ENCODE data around the gene RAN. TPM values are rescaled to one million over a fixed set of nuclear protein-coding genes. Genes with fewer than 3 reads are reported as not detected.

RAN gene
- polyA plus RNA-seq, 1 donor from 2014 or later = 616 TPM

DNA sequence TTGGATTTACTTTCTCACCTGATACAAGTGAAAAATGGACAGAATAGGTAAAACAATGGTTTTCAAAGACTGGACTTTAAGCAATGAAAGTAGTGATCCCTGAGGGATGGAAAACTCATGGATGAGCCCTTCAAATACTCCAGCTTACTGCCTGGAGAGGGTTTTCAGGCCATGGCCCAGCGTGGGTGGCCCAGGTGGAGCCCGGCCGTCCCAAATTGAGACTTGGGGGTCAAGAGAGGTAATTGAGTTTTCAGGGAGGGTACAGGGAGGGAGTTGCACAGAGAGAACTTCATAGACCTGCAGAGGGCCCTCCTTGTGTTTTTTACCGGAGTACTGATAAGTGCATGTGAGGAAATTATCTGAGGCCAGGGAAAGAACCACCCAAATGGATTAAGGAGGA is 37.2 kb downstream of the RAN start:
- peaks cover 8% of the 10 kb centered on the region for H3K9me3 ChIP-seq (ENCODE audit: low read length)
- H3K79me2 ChIP-seq (replicated peaks; ENCODE audit: insufficient read depth, low read length) = no peaks in the 10 kb centered on the region
- no peak overlapping the region for H3K4me2 ChIP-seq (ENCODE audit: low read length)
- no peak overlapping the region for H3K4me3 ChIP-seq (ENCODE audit: low read length)
- H3K36me3 ChIP-seq (ENCODE audit: insufficient read depth, low read length) = no peaks in the 10 kb centered on the region
- H3F3A ChIP-seq (ENCODE audit: insufficient read depth, low read length, poor library complexity, severe bottlenecking) = no peaks in the 10 kb centered on the region
- no peaks in the 10 kb centered on the region for H4K20me1 ChIP-seq (ENCODE audit: insufficient read depth)
- no peak overlapping the region for H3K9ac ChIP-seq (ENCODE audit: low read length)
- no peak overlapping the region for H2AFZ ChIP-seq (ENCODE audit: low read depth, low read length)
- H3K9me2 ChIP-seq (ENCODE audit: insufficient read depth, low read length) = no peaks in the 10 kb centered on the region
- H3K27ac ChIP-seq (ENCODE audit: low read length) = no peak overlapping the region
- H3K27me3 ChIP-seq (ENCODE audit: insufficient read depth, low read depth, low read length) = no peaks in the 10 kb centered on the region
- no peak for TF ChIP-seq RAD21 (conservative IDR thresholded peaks at IDR 0.05)
- TF ChIP-seq TAF1 (IDR thresholded peaks at IDR 0.05; ENCODE audit: low read depth) = no peak
- no peak for TF ChIP-seq SMC3 (conservative IDR thresholded peaks at IDR 0.05; ENCODE audit: poor library complexity)
- no peak for TF ChIP-seq EP300 (conservative IDR thresholded peaks at IDR 0.05; ENCODE audit: poor library complexity, severe bottlenecking)
- TF ChIP-seq, protein P1, sequence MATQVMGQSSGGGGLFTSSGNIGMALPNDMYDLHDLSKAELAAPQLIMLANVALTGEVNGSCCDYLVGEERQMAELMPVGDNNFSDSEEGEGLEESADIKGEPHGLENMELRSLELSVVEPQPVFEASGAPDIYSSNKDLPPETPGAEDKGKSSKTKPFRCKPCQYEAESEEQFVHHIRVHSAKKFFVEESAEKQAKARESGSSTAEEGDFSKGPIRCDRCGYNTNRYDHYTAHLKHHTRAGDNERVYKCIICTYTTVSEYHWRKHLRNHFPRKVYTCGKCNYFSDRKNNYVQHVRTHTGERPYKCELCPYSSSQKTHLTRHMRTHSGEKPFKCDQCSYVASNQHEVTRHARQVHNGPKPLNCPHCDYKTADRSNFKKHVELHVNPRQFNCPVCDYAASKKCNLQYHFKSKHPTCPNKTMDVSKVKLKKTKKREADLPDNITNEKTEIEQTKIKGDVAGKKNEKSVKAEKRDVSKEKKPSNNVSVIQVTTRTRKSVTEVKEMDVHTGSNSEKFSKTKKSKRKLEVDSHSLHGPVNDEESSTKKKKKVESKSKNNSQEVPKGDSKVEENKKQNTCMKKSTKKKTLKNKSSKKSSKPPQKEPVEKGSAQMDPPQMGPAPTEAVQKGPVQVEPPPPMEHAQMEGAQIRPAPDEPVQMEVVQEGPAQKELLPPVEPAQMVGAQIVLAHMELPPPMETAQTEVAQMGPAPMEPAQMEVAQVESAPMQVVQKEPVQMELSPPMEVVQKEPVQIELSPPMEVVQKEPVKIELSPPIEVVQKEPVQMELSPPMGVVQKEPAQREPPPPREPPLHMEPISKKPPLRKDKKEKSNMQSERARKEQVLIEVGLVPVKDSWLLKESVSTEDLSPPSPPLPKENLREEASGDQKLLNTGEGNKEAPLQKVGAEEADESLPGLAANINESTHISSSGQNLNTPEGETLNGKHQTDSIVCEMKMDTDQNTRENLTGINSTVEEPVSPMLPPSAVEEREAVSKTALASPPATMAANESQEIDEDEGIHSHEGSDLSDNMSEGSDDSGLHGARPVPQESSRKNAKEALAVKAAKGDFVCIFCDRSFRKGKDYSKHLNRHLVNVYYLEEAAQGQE (IDR thresholded peaks at IDR 0.05; ENCODE audit: borderline replicate concordance) = no peak
- TF ChIP-seq MXI1 (conservative IDR thresholded peaks at IDR 0.05; ENCODE audit: poor library complexity, severe bottlenecking) = no peak
- no peak for TF ChIP-seq POLR2AphosphoS5 (IDR thresholded peaks at IDR 0.05)
- TF ChIP-seq, protein P2, sequence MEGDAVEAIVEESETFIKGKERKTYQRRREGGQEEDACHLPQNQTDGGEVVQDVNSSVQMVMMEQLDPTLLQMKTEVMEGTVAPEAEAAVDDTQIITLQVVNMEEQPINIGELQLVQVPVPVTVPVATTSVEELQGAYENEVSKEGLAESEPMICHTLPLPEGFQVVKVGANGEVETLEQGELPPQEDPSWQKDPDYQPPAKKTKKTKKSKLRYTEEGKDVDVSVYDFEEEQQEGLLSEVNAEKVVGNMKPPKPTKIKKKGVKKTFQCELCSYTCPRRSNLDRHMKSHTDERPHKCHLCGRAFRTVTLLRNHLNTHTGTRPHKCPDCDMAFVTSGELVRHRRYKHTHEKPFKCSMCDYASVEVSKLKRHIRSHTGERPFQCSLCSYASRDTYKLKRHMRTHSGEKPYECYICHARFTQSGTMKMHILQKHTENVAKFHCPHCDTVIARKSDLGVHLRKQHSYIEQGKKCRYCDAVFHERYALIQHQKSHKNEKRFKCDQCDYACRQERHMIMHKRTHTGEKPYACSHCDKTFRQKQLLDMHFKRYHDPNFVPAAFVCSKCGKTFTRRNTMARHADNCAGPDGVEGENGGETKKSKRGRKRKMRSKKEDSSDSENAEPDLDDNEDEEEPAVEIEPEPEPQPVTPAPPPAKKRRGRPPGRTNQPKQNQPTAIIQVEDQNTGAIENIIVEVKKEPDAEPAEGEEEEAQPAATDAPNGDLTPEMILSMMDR (IDR thresholded peaks at IDR 0.05; ENCODE audit: poor library complexity, severe bottlenecking) = no peak
- no peak for TF ChIP-seq EZH2 (IDR thresholded peaks at IDR 0.05; ENCODE audit: borderline replicate concordance, insufficient read depth, low read length, poor library complexity, severe bottlenecking)

DNA sequence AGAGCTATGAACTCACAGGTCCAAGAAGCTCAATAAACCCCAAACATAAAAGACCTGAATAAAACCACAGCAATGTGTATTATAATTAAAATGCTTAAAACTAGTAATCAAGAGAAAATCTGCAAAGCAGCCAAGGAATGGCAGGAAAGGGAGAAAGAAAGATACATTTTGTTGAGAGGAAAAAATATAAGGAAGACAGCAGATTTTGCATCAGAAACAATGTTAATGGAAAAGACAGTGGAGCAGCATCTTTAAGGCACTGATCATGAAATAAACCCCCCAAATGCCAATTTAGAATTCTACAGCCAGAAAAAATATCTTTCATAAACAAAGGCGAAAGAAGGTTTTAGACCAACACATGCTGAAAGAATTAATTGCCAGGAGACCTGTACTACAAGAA is 39.3 kb downstream of the RAN start:
- H4K20me1 ChIP-seq (ENCODE audit: insufficient read depth) = no peaks in the 10 kb centered on the region
- peaks cover 8% of the 10 kb centered on the region for H3K9me3 ChIP-seq (ENCODE audit: low read length)
- TF ChIP-seq SMC3 (conservative IDR thresholded peaks at IDR 0.05; ENCODE audit: poor library complexity) (no peak), EP300 (conservative IDR thresholded peaks at IDR 0.05; ENCODE audit: poor library complexity, severe bottlenecking) (no peak), MXI1 (conservative IDR thresholded peaks at IDR 0.05; ENCODE audit: poor library complexity, severe bottlenecking) (no peak)
- H3F3A ChIP-seq (ENCODE audit: insufficient read depth, low read length, poor library complexity, severe bottlenecking) = no peaks in the 10 kb centered on the region
- H3K9ac ChIP-seq (ENCODE audit: low read length) = no peak overlapping the region
- no peak overlapping the region for H3K27ac ChIP-seq (ENCODE audit: low read length)
- H3K36me3 ChIP-seq (ENCODE audit: insufficient read depth, low read length) = no peaks in the 10 kb centered on the region
- H3K79me2 ChIP-seq (replicated peaks; ENCODE audit: insufficient read depth, low read length) = no peaks in the 10 kb centered on the region
- H3K4me2 ChIP-seq (ENCODE audit: low read length) = no peak overlapping the region
- H2AFZ ChIP-seq (ENCODE audit: low read depth, low read length) = no peak overlapping the region
- H3K27me3 ChIP-seq (ENCODE audit: insufficient read depth, low read depth, low read length) = no peaks in the 10 kb centered on the region
- H3K9me2 ChIP-seq (ENCODE audit: insufficient read depth, low read length) = no peaks in the 10 kb centered on the region
- H3K4me3 ChIP-seq (ENCODE audit: low read length) = no peak overlapping the region

DNA sequence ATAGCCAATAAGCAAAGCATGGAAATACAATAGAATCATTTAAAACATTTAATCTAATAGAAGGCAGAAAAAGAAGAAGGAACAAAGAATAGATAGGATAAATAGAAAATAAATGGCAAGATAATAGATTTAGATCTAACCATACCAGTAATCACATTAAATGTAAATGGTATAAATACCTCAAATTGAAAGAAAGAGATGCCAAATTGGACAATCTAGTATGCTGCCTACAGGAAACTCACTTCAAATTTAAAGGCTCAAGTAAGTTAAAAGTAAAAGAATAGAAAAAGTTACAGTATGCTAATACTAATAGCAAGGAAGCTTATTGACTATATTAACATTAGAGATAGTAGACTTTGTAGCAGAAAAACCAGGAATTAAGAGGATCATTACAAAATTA is 40.1 kb downstream of the RAN start:
- Histone ChIP-seq H3K36me3 (ENCODE audit: insufficient read depth, low read length) (no peaks in the 10 kb centered on the region), H3K79me2 (replicated peaks; ENCODE audit: insufficient read depth, low read length) (no peaks in the 10 kb centered on the region), H2AFZ (ENCODE audit: low read depth, low read length) (no peak overlapping the region), H3K4me2 (ENCODE audit: low read length) (no peak overlapping the region), H4K20me1 (ENCODE audit: insufficient read depth) (no peaks in the 10 kb centered on the region), H3F3A (ENCODE audit: insufficient read depth, low read length, poor library complexity, severe bottlenecking) (no peaks in the 10 kb centered on the region), H3K27me3 (ENCODE audit: insufficient read depth, low read depth, low read length) (no peaks in the 10 kb centered on the region), H3K9me3 (ENCODE audit: low read length) (peaks cover 8% of the 10 kb centered on the region), H3K4me3 (ENCODE audit: low read length) (no peak overlapping the region), H3K27ac (ENCODE audit: low read length) (no peak overlapping the region), H3K9me2 (ENCODE audit: insufficient read depth, low read length) (no peaks in the 10 kb centered on the region), H3K9ac (ENCODE audit: low read length) (no peak overlapping the region)
- TF ChIP-seq, protein P2 (IDR thresholded peaks at IDR 0.05; ENCODE audit: poor library complexity, severe bottlenecking) = no peak
- no peak for TF ChIP-seq TAF1 (IDR thresholded peaks at IDR 0.05; ENCODE audit: low read depth)
- no peak for TF ChIP-seq SMC3 (conservative IDR thresholded peaks at IDR 0.05; ENCODE audit: poor library complexity)
- TF ChIP-seq EP300 (conservative IDR thresholded peaks at IDR 0.05; ENCODE audit: poor library complexity, severe bottlenecking) = no peak
- TF ChIP-seq RAD21 (conservative IDR thresholded peaks at IDR 0.05) = no peak
- TF ChIP-seq EZH2 (IDR thresholded peaks at IDR 0.05; ENCODE audit: borderline replicate concordance, insufficient read depth, low read length, poor library complexity, severe bottlenecking) = no peak
- no peak for TF ChIP-seq MXI1 (conservative IDR thresholded peaks at IDR 0.05; ENCODE audit: poor library complexity, severe bottlenecking)
- TF ChIP-seq, protein P1 (IDR thresholded peaks at IDR 0.05; ENCODE audit: borderline replicate concordance) = no peak
- TF ChIP-seq POLR2AphosphoS5 (IDR thresholded peaks at IDR 0.05) = no peak
